Measurements from ENCODE around the gene CD244. TPM values are rescaled to one million over a fixed set of nuclear protein-coding genes. Genes with fewer than 3 reads are reported as not detected.

The CD244 gene
- total and polyA plus RNA-seq, 8 donors: 0.15 to 1.1 (median 0.43) TPM; not detected in 3

GRCh38 chr1:160891474-160891873 is 28.8 kb upstream of the CD244 start:
- Histone ChIP-seq H3K27me3 (no peaks in the 10 kb centered on the region), H3K9me3 (peaks cover 0 to 8% (median 2%) of the 10 kb centered on the region in 4 donors), H3K4me3 (no peak overlapping the region), H3K4me1 (no peaks in the 10 kb centered on the region), H3K27ac (no peak overlapping the region), H3K36me3 (no peaks in the 10 kb centered on the region)
- no peak for DNase-seq
- no peak for TF ChIP-seq POLR2A (IDR thresholded peaks at IDR 0.05)
- no peak for TF ChIP-seq EP300 (IDR thresholded peaks at IDR 0.05)
- no peak for TF ChIP-seq CTCF (IDR thresholded peaks at IDR 0.05)
- no peak for TF ChIP-seq POLR2AphosphoS5 (IDR thresholded peaks at IDR 0.05)
- 30 to 54% (median 34%) methylated on average over 2 of the region's 2 CpGs for WGBS, 5 donors
- intact Hi-C loops (cut with DNase I; ENCODE audit: low total_unique reads): no loop called here

- no peaks in the 10 kb centered on the region for H3K9me3 ChIP-seq
- H3K27ac ChIP-seq: no peak overlapping the region
- 9 to 27% (median 24%) methylated on average over 2 of the region's 2 CpGs for WGBS, 5 donors
- intact Hi-C loops (cut with DNase I; ENCODE audit: low total_unique reads): no loop called here
- peaks cover 0 to 6% (median 3%) of the 10 kb centered on the region in 4 donors for H3K4me1 ChIP-seq
- H3K4me3 ChIP-seq: no peak overlapping the region
- TF ChIP-seq POLR2A (IDR thresholded peaks at IDR 0.05) (no peak), POLR2AphosphoS5 (IDR thresholded peaks at IDR 0.05) (peak in 1 of 3 donors; percentile 42)
- H3K27me3 ChIP-seq: no peaks in the 10 kb centered on the region
- no peaks in the 10 kb centered on the region for H3K36me3 ChIP-seq
- no peak for DNase-seq
Measured at GRCh38 chr1:160888926-160889325, 26.2 kb upstream of the CD244 start.

- Histone ChIP-seq H3K4me3 (no peak overlapping the region), H3K4me1 (peaks cover 0 to 6% (median 3%) of the 10 kb centered on the region in 4 donors), H3K27me3 (no peaks in the 10 kb centered on the region), H3K27ac (no peak overlapping the region), H3K36me3 (no peaks in the 10 kb centered on the region), H3K9me3 (no peaks in the 10 kb centered on the region)
- TF ChIP-seq EP300 (IDR thresholded peaks at IDR 0.05): no peak
- no peak for TF ChIP-seq CTCF (IDR thresholded peaks at IDR 0.05)
- TF ChIP-seq POLR2A (IDR thresholded peaks at IDR 0.05): no peak
- no peak for TF ChIP-seq POLR2AphosphoS5 (IDR thresholded peaks at IDR 0.05)
- WGBS, 5 donors: 84 to 90% (median 88%) methylated on average over 2 of the region's 2 CpGs
- no peak for DNase-seq
- intact Hi-C loops (cut with DNase I; ENCODE audit: low total_unique reads): no loop called here
Measured at GRCh38 chr1:160887071-160887470, 24.4 kb upstream of the CD244 start.

GRCh38 chr1:160885042-160885441 is 22.4 kb upstream of the CD244 start, which contains the start of gene ITLN1:
ITLN1 (minus strand) TSS chr1:160885180; CDS start chr1:160884877, 303 bp downstream.
- H3K9me3 ChIP-seq: no peaks in the 10 kb centered on the region
- H3K36me3 ChIP-seq: no peaks in the 10 kb centered on the region
- 32 to 52% (median 41%) methylated on average over 5 of the region's 5 CpGs for WGBS, 5 donors
- H3K4me1 ChIP-seq: peaks cover 0 to 6% (median 3%) of the 10 kb centered on the region in 4 donors
- H3K27ac ChIP-seq: no peak within 1 kb of the TSS
- peak in 1 of 2 donors; percentile 25 for DNase-seq
- no peak within 1 kb of the TSS for H3K4me3 ChIP-seq
- intact Hi-C loops (cut with DNase I; ENCODE audit: low total_unique reads): no loop called here
- H3K27me3 ChIP-seq: no peaks in the 10 kb centered on the region
- TF ChIP-seq POLR2AphosphoS5 (IDR thresholded peaks at IDR 0.05): no peak
- TF ChIP-seq POLR2A (IDR thresholded peaks at IDR 0.05): no peak
- TF ChIP-seq EP300 (IDR thresholded peaks at IDR 0.05): no peak
- TF ChIP-seq CTCF (IDR thresholded peaks at IDR 0.05): no peak

- Histone ChIP-seq H3K36me3 (no peaks in the 10 kb centered on the region), H3K4me3 (no peak overlapping the region), H3K9me3 (no peaks in the 10 kb centered on the region), H3K4me1 (peaks cover 0 to 6% (median 3%) of the 10 kb centered on the region in 4 donors), H3K27me3 (no peaks in the 10 kb centered on the region), H3K27ac (no peak overlapping the region)
- intact Hi-C loops (cut with DNase I; ENCODE audit: low total_unique reads): no loop called here
- DNase-seq: no peak
- TF ChIP-seq CTCF (IDR thresholded peaks at IDR 0.05): peak in 1 of 7 experiments; percentile 46
- no peak for TF ChIP-seq POLR2AphosphoS5 (IDR thresholded peaks at IDR 0.05)
- WGBS, 5 donors: 50 to 89% (median 86%) methylated on average over 6 of the region's 6 CpGs
Measured at GRCh38 chr1:160884579-160884978, 21.9 kb upstream of the CD244 start.

Measured in stomach (tissue), 9 donors.